ENCODE data around the gene TTC21A. TPM values are rescaled to one million over a fixed set of nuclear protein-coding genes. Genes with fewer than 3 reads are reported as not detected.

Gene TTC21A
- total and polyA plus RNA-seq, 10 of the 15 experiments (the other 5 are each of a cell fraction or from before 2014, with no cell fraction given), result 0.62 to 3.2 (median 1.2) TPM

DNA sequence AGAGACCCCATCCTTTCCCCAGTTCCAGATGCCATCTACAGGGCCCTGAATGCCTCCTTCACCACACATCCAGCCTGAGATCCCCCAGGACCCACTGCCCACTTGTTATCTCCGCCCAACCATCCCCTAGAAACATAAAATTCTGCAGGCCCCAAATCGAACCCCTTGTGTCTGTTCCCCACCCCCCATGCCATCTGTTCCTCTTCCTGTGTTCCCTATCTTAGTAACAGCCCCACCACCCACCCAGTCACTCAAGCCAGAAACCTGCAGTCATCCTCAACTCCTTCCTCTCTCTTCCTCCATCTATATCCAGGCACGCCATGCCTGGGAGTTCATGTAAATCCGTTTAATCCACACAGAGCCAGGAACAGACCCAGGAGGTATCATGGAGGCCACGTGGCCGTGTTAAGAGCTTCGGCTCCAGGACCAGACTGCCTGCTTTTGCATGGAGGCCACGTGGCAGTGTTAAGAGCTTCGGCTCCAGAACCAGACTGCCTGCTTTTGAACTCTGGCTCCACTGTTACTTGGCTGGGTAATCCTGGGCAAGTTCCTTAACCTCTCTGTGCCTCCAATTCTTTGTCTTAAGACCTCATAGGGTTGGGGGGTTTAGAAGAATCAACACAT is 41.1 kb downstream of the TTC21A start (continued):
- TF ChIP-seq, protein P1, sequence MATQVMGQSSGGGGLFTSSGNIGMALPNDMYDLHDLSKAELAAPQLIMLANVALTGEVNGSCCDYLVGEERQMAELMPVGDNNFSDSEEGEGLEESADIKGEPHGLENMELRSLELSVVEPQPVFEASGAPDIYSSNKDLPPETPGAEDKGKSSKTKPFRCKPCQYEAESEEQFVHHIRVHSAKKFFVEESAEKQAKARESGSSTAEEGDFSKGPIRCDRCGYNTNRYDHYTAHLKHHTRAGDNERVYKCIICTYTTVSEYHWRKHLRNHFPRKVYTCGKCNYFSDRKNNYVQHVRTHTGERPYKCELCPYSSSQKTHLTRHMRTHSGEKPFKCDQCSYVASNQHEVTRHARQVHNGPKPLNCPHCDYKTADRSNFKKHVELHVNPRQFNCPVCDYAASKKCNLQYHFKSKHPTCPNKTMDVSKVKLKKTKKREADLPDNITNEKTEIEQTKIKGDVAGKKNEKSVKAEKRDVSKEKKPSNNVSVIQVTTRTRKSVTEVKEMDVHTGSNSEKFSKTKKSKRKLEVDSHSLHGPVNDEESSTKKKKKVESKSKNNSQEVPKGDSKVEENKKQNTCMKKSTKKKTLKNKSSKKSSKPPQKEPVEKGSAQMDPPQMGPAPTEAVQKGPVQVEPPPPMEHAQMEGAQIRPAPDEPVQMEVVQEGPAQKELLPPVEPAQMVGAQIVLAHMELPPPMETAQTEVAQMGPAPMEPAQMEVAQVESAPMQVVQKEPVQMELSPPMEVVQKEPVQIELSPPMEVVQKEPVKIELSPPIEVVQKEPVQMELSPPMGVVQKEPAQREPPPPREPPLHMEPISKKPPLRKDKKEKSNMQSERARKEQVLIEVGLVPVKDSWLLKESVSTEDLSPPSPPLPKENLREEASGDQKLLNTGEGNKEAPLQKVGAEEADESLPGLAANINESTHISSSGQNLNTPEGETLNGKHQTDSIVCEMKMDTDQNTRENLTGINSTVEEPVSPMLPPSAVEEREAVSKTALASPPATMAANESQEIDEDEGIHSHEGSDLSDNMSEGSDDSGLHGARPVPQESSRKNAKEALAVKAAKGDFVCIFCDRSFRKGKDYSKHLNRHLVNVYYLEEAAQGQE (IDR thresholded peaks at IDR 0.05; ENCODE audit: low read depth, low read length), result no peak
- TF ChIP-seq, protein P2, sequence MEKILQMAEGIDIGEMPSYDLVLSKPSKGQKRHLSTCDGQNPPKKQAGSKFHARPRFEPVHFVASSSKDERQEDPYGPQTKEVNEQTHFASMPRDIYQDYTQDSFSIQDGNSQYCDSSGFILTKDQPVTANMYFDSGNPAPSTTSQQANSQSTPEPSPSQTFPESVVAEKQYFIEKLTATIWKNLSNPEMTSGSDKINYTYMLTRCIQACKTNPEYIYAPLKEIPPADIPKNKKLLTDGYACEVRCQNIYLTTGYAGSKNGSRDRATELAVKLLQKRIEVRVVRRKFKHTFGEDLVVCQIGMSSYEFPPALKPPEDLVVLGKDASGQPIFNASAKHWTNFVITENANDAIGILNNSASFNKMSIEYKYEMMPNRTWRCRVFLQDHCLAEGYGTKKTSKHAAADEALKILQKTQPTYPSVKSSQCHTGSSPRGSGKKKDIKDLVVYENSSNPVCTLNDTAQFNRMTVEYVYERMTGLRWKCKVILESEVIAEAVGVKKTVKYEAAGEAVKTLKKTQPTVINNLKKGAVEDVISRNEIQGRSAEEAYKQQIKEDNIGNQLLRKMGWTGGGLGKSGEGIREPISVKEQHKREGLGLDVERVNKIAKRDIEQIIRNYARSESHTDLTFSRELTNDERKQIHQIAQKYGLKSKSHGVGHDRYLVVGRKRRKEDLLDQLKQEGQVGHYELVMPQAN (conservative IDR thresholded peaks at IDR 0.05), result no peak
- TF ChIP-seq BMI1 (IDR thresholded peaks at IDR 0.05; ENCODE audit: borderline replicate concordance) (no peak), ZNF207 (IDR thresholded peaks at IDR 0.05; ENCODE audit: borderline replicate concordance) (no peak), SMAD1 (IDR thresholded peaks at IDR 0.05; ENCODE audit: low read depth, partially characterized antibody) (no peak), PML (IDR thresholded peaks at IDR 0.05; ENCODE audit: low read length) (no peak), NRF1 (conservative IDR thresholded peaks at IDR 0.05; ENCODE audit: low read depth, low read length) (no peak), TAF1 (IDR thresholded peaks at IDR 0.05; ENCODE audit: borderline replicate concordance, low read depth, low read length) (no peak), POLR2AphosphoS2 (IDR thresholded peaks at IDR 0.05; ENCODE audit: low read depth, low read length) (no peak; the same call in 1 of the 2 replicates), SIN3A (IDR thresholded peaks at IDR 0.05; ENCODE audit: low read depth, low read length) (no peak), TBL1XR1 (IDR thresholded peaks at IDR 0.05; ENCODE audit: low read depth, low read length) (no peak), FOS (IDR thresholded peaks at IDR 0.05; ENCODE audit: borderline replicate concordance, extremely low read depth, insufficient read length) (no peak), TCF12 (IDR thresholded peaks at IDR 0.05; ENCODE audit: low read depth, low read length) (no peak), BCL11A (IDR thresholded peaks at IDR 0.05; ENCODE audit: low read depth, low read length) (no peak), HDGF (IDR thresholded peaks at IDR 0.05) (peak; percentile 84), DPF2 (IDR thresholded peaks at IDR 0.05) (no peak; the same call in 1 of the 2 replicates), RB1 (IDR thresholded peaks at IDR 0.05; ENCODE audit: borderline replicate concordance) (no peak), PAX8 (IDR thresholded peaks at IDR 0.05) (no peak), CREM (IDR thresholded peaks at IDR 0.05; ENCODE audit: low read depth) (no peak), BRCA1 (IDR thresholded peaks at IDR 0.05; ENCODE audit: low read depth, low read length) (no peak), YY1 (IDR thresholded peaks at IDR 0.05; ENCODE audit: low read depth, low read length) (no peak), JUND (IDR thresholded peaks at IDR 0.05; ENCODE audit: low read depth, low read length) (no peak), SMARCA5 (IDR thresholded peaks at IDR 0.05) (peak; percentile 76; the same call in 1 of the 2 replicates)
- TF ChIP-seq, protein P3, sequence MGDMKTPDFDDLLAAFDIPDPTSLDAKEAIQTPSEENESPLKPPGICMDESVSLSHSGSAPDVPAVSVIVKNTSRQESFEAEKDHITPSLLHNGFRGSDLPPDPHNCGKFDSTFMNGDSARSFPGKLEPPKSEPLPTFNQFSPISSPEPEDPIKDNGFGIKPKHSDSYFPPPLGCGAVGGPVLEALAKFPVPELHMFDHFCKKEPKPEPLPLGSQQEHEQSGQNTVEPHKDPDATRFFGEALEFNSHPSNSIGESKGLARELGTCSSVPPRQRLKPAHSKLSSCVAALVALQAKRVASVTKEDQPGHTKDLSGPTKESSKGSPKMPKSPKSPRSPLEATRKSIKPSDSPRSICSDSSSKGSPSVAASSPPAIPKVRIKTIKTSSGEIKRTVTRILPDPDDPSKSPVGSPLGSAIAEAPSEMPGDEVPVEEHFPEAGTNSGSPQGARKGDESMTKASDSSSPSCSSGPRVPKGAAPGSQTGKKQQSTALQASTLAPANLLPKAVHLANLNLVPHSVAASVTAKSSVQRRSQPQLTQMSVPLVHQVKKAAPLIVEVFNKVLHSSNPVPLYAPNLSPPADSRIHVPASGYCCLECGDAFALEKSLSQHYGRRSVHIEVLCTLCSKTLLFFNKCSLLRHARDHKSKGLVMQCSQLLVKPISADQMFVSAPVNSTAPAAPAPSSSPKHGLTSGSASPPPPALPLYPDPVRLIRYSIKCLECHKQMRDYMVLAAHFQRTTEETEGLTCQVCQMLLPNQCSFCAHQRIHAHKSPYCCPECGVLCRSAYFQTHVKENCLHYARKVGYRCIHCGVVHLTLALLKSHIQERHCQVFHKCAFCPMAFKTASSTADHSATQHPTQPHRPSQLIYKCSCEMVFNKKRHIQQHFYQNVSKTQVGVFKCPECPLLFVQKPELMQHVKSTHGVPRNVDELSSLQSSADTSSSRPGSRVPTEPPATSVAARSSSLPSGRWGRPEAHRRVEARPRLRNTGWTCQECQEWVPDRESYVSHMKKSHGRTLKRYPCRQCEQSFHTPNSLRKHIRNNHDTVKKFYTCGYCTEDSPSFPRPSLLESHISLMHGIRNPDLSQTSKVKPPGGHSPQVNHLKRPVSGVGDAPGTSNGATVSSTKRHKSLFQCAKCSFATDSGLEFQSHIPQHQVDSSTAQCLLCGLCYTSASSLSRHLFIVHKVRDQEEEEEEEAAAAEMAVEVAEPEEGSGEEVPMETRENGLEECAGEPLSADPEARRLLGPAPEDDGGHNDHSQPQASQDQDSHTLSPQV (IDR thresholded peaks at IDR 0.05), result no peak
